GM10266 (cell line): ENCODE measurements around the gene DENND2A.

ENCODE experiments used
- DNase-seq: peaks from one replicate; pipeline ENCODE4 v3.0.0; 2012; ENCODE audit errors: extremely low spot score
- CTCF ChIP-seq: IDR thresholded peaks from 2 replicates; pipeline ENCODE4 v1.5.1; 2012; ENCODE audit warnings: mild to moderate bottlenecking, low read depth; ENCODE audit not compliant: control insufficient read depth, insufficient read depth; ENCODE audit errors: missing control alignments

DENND2A gene

GRCh38 chr7:140619176-140619575 is 21.4 kb downstream of the DENND2A start:
- DNase-seq = no peak
- TF ChIP-seq CTCF = no peak

DNA sequence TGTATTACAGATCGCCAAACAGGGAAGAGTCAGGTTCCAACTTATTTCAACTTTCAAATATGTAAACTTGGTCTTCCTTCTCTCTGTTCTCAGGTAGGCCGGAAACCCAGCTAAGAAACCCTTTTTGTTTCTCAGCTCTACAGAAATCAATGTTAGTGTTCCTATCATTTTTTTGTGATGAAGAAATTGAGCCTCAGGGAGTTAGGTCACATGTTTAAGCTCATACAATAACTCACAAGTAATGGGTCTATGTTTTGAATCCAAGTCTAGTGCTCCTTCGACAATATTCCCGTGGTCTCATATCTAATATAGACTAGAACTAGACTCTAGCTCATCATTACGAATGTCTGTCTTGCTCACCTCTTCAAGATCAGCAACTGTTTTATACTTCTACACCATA is 22.3 kb downstream of the DENND2A start:
- no peak for TF ChIP-seq CTCF
- DNase-seq = no peak

- DNase-seq = no peak
- TF ChIP-seq CTCF = no peak
These were observed 23.5 kb downstream of the DENND2A start for GRCh38 chr7:140617081-140617480.

DNA sequence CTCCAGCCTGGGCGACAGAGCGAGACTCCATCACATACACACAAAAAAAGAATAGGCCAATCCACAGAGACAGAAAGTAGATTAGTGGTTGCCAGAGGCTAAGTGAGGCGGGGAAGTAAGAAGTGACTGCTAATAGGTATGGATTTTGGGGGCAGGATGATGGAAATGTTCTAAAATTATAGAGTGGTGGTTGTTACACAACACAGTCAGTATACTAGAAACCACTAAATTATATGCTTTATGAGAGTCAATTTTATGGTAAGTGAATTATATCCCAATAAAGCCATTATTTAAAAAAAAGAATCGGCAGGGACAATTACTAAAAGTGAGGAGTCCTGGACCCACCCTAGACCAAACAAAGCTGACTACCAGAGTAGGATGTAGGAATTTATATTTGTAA is 24.3 kb downstream of the DENND2A start:
- TF ChIP-seq CTCF = no peak
- DNase-seq = no peak

DNA sequence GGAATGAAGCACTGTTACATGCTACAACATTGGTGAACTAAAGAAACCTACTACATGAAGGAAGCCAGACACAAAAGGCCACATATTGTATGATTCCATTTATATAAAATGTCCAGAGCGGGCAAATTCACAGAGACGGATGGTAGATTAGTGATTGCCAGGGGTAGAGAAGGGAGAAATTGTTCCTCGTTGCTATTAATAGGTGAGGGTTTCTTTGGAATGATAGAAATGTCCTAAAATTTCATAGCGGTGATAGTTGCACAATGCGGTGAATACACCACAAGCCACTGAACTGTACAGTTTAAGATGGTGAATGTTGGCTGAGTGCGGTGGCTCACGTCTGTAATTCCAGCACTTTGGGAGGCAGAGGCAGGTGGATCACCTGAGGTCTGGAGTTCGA is 29.0 kb downstream of the DENND2A start:
- no peak for TF ChIP-seq CTCF
- DNase-seq = no peak

DNA sequence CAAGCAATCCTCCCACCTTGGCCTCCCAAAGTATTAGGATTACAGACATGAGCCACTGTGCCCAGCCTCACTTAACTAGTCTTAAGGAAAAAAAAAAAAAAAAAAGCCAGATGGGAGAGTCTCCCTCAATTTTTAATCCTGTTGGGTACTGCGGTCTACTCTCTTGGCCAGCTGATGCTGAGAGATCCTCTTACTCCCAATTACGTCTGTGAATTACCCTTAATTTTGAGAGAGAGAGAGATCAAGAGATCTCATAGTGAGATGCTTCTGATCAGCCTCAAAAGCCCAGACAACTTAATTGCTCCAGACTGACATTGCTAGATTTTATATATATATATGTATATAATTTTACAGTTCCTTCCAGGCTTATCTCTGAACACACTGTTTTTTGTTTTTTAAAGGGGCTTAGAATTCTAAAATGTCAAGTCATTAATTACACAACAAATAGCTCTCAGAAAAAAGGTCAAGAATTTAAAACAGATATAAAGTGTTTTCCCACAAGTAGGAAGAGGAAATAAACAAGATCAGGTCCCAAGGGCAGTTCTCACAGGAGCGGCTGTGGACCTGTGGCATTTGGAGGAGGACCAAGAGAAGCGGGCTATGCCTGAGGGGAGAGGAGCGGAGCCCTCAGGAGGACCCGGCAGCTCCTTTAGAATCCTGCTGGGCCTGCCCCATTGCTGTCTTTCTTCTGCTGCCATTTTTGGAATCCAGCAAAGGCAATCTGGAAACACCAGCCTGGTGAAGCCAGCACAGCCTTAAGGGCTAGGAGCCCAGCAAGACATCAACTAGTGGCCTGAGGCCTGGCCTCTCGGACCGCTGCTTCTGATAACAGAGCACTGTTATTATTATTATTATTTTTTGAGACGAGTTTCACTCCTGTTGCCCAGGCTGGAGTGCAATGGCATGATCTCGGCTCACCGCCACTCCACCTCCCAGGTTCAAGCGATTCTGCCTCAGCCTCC is 30.1 kb downstream of the DENND2A start:
- no peak for DNase-seq
- TF ChIP-seq CTCF = no peak

- no peak for TF ChIP-seq CTCF
- DNase-seq = no peak
These were observed 31.0 kb downstream of the DENND2A start for GRCh38 chr7:140609646-140610045.
